Stomach (tissue), 9 donors: ENCODE results near the gene AK5. TPM values are rescaled to one million over a fixed set of nuclear protein-coding genes. Genes with fewer than 3 reads are reported as not detected.

Experiments
- DNase-seq, 2 donors: peaks; one replicate each; pipeline versions ENCODE4 v3.0.0 to v3.0.0-alpha.2; 2013 to 2019
- H3K27ac ChIP-seq, 5 donors: fragments of 200-600 bp in 4 of 5; sonication (generic) in 4 of 5; one replicate each; pipeline ENCODE4 v1.5.1; 2013 to 2019; ENCODE audit warnings: mild to moderate bottlenecking in 1 of 5, moderate library complexity in 1 of 5
- H3K27me3 ChIP-seq, 3 donors: fragments of 200-600 bp; sonication (generic); one replicate each; pipeline ENCODE4 v1.5.1; 2017 to 2019; ENCODE audit warnings: mixed run types in 1 of 3
- H3K36me3 ChIP-seq, 4 donors: fragments of 200-600 bp; sonication (generic); 1 replicate in 3 of 4; 2 replicates in 1 of 4; pipeline ENCODE4 v1.5.1; 2016 to 2019
- H3K4me1 ChIP-seq, 4 donors: fragments of 200-600 bp; sonication (generic); one replicate each; pipeline ENCODE4 v1.5.1; 2016 to 2019
- H3K4me3 ChIP-seq, 4 donors: fragments of 200-600 bp; sonication (generic) in 3 of 4; one replicate each; pipeline ENCODE4 v1.5.1; 2016 to 2019; ENCODE audit warnings: mild to moderate bottlenecking in 1 of 4
- H3K9me3 ChIP-seq, 4 donors: fragments of 200-600 bp; sonication (generic); one replicate each; pipeline ENCODE4 v1.5.1; 2016 to 2019
- CTCF ChIP-seq, 7 experiments: fragments of 450-650 bp in 4 of 7; fragments of 200-600 bp in 3 of 7; sonication (generic) in 3 of 7; IDR thresholded peaks; one replicate each; pipeline ENCODE4 v1.5.1; 2016 to 2019; ENCODE audit warnings: antibody characterized with exemption in 7 of 7, control low read depth in 2 of 7, mild to moderate bottlenecking in 1 of 7
- EP300 ChIP-seq: sonication (generic); formaldehyde crosslinking; IDR thresholded peaks from one replicate; pipeline ENCODE4 v1.6.1; 2017; ENCODE audit warnings: antibody characterized with exemption
- POLR2A ChIP-seq, 4 donors: fragments of 450-650 bp; IDR thresholded peaks; one replicate each; pipeline ENCODE4 v1.6.1; 2016; ENCODE audit warnings: antibody characterized with exemption in 4 of 4, control low read depth in 2 of 4, mild to moderate bottlenecking in 1 of 4, moderate library complexity in 1 of 4
- POLR2AphosphoS5 ChIP-seq, 3 donors: sonication (generic); formaldehyde crosslinking; IDR thresholded peaks; one replicate each; pipeline ENCODE4 v1.6.1; 2016; ENCODE audit warnings: antibody characterized with exemption in 3 of 3
- WGBS, 5 donors: extraction: QIAGEN DNeasy Blood & Tissue Kit in 3 of 5; methylation state at CpG; one replicate each; pipeline versions ENCODE4 v1.1.5 to v1.1.7; 2013 to 2018; 5-methylcytosine and 5-hydroxymethylcytosine counted together
- intact Hi-C: fragments of 100-400 bp; cut with DNase I; formaldehyde crosslinking; loops from one replicate; pipeline ENCODE4 v1.15.1; 2023; ENCODE audit warnings: low total_unique reads
- polyA plus RNA-seq, 3 donors: library from polyadenylated mRNA; stranded (reverse); fragments of 200-250 nt; gene quantifications; one replicate each; pipeline ENCODE4 v1.2.3, GENCODE V29; 2013
- small RNA-seq, 4 donors: library from RNA; depleted of rRNA; stranded (forward); fragments of <200 nt; gene quantifications; one replicate each; pipeline ENCODE3, GENCODE V24; 2016
- total RNA-seq, 5 donors: library from RNA; depleted of rRNA; stranded (reverse); fragments of >200 nt; gene quantifications; one replicate each; pipeline versions ENCODE4 v1.1.0 to v1.2.3, GENCODE V29; 2014 to 2016
- donor health status: healthy with polysubstance abuse.
- donor health status: Bipolar disorder and iron deficiency.
- donor health status: healthy.

AK5 gene
- total and polyA plus RNA-seq, 8 donors: 0.23 to 5.0 (median 1.3) TPM; not detected in 3

DNA sequence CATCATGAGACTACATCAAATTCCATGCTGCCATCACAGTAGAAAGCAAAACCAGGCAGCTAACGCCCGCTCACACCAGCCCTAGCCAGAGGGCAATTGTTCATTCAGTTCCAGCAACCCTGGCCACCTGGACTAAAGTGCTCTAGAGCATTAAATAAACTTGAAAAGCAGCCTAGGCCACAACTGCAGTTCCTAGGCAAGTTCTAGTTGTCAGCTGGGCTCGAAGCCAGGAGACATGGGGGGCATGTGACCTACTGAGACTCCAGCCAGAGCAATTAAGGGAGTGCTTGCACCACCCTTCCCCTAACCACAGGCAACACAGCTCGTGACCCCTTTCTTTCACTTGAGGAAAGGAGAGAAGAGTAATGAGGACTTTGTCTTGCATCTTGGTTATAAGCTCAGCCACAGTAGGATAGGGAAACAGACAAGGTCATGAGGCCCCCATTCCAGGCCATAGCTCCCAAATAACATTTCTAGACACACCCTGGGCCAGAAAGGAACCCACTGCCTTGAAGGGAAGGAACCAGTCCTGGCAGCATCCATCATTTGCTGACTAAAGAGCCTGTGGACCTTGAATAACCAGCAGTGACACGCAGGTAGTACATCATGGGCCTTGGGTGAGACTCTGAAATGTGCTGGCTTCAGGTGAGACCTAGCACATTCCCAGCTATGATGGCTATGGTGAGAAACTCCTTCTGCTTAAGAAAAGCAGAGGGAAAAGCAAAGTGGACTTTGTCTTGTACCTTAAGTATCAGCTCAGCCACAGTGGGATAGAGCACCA, 323.6 kb downstream of the AK5 start:
- no peak for TF ChIP-seq POLR2A (IDR thresholded peaks at IDR 0.05)
- peak in 1 of 3 donors; percentile 13 for TF ChIP-seq POLR2AphosphoS5 (IDR thresholded peaks at IDR 0.05)
- no peak for TF ChIP-seq CTCF (IDR thresholded peaks at IDR 0.05)
- TF ChIP-seq EP300: no peak
- H3K27ac ChIP-seq: peak overlapping the region in 4 of 5 donors; percentile 18 to 25 (median 22)
- WGBS, 5 donors: 38 to 67% (median 53%) methylated on average over 5 of the region's 5 CpGs

GRCh38 chr1:77608893-77609292, 327.1 kb downstream of the AK5 start:
- Histone ChIP-seq H3K27me3 (no peaks in the 10 kb centered on the region), H3K27ac (no peak overlapping the region), H3K9me3 (peaks cover 0 to 23% (median 10%) of the 10 kb centered on the region in 4 donors), H3K36me3 (peaks cover 0 to 35% (median 4%) of the 10 kb centered on the region in 4 donors), H3K4me1 (peaks cover 13 to 26% (median 19%) of the 10 kb centered on the region in 4 donors), H3K4me3 (no peak overlapping the region)
- 95 to 100% (median 99%) methylated on average over 3 of the region's 3 CpGs for WGBS, 5 donors
- TF ChIP-seq POLR2A (IDR thresholded peaks at IDR 0.05): no peak
- TF ChIP-seq CTCF (IDR thresholded peaks at IDR 0.05): no peak
- TF ChIP-seq EP300: no peak
- TF ChIP-seq POLR2AphosphoS5 (IDR thresholded peaks at IDR 0.05): no peak
- intact Hi-C loops: no loop called here
- DNase-seq: no peak

More for the DNA sequence above, 323.6 kb downstream of the AK5 start:
- peaks cover 0 to 21% (median 10%) of the 10 kb centered on the region in 4 donors for H3K9me3 ChIP-seq
- intact Hi-C loops: no loop called here
- DNase-seq: peak; percentile 53 to 72
- H3K4me1 ChIP-seq: peaks cover 13 to 48% (median 19%) of the 10 kb centered on the region in 4 donors
- H3K36me3 ChIP-seq: peaks cover 0 to 35% (median 4%) of the 10 kb centered on the region in 4 donors
- no peak overlapping the region for H3K4me3 ChIP-seq
- no peaks in the 10 kb centered on the region for H3K27me3 ChIP-seq

Small RNA genes within 50 kb of the gene (small RNA-seq; reads per million reads assigned to genes)
- gene RNU7-8P: 0 reads per million in 4 donors

Other genes with a start within 250 kb of the AK5 start
- 10 to 100 TPM in 3 of 5 donors, 1 to 10 TPM in 1, under 1 TPM in 1; 0.58 to 62.4 (median 22.7) TPM for gene PIGK, start 62.6 kb upstream of the AK5 start, total RNA-seq
- 1 to 10 TPM; 3.7 to 9.0 (median 8.0) TPM for gene PIGK, start 62.6 kb upstream of the AK5 start, polyA plus RNA-seq